Peyer's patch (tissue), 4 donors: Measurements from ENCODE around the gene TOGARAM2. TPM values are rescaled to one million over a fixed set of nuclear protein-coding genes. Genes with fewer than 3 reads are reported as not detected.

Experiments used
- DNase-seq, 3 donors: peaks; one replicate each; pipeline ENCODE4 v3.0.0-alpha.2; 2017 to 2019
- H3K27ac ChIP-seq, 4 donors: fragments of 200-600 bp; sonication (generic); one replicate each; pipeline ENCODE4 v1.5.1; 2016 to 2019
- H3K27me3 ChIP-seq, 2 donors: fragments of 200-600 bp; sonication (generic); one replicate each; pipeline ENCODE4 v1.5.1; 2019
- H3K36me3 ChIP-seq, 3 donors: fragments of 200-600 bp; sonication (generic); one replicate each; pipeline ENCODE4 v1.5.1; 2016 to 2019
- H3K4me1 ChIP-seq, 4 donors: fragments of 200-600 bp; sonication (generic); one replicate each; pipeline ENCODE4 v1.5.1; 2016 to 2019
- H3K4me3 ChIP-seq, 4 donors: fragments of 200-600 bp; sonication (generic); 1 replicate in 3 of 4; 2 replicates in 1 of 4; pipeline ENCODE4 v1.5.1; 2016 to 2019; ENCODE audit warnings: mild to moderate bottlenecking in 1 of 4
- H3K9me3 ChIP-seq, 4 donors: fragments of 200-600 bp; sonication (generic); one replicate each; pipeline ENCODE4 v1.5.1; 2016 to 2019; ENCODE audit warnings: mild to moderate bottlenecking in 1 of 4
- POLR2A ChIP-seq, 2 donors: fragments of 450-650 bp; IDR thresholded peaks; one replicate each; pipeline ENCODE4 v1.5.1; 2017; ENCODE audit warnings: antibody characterized with exemption in 2 of 2, mild to moderate bottlenecking in 2 of 2, moderate library complexity in 2 of 2
- total RNA-seq, 4 donors: library from RNA; depleted of rRNA; stranded (reverse); fragments of >200 nt; gene quantifications; one replicate each; pipeline ENCODE4 v1.1.0, GENCODE V29; 2016
- TF ChIP-seq, protein P1 (sequence below), 6 experiments: fragments of 450-650 bp in 4 of 6; fragments of 200-600 bp in 2 of 6; sonication (generic) in 1 of 6; IDR thresholded peaks; one replicate each; pipeline ENCODE4 v1.5.1; 2017 to 2019; ENCODE audit warnings: antibody characterized with exemption in 6 of 6, mild to moderate bottlenecking in 3 of 6, moderate library complexity in 1 of 6

TOGARAM2 gene
- total RNA-seq, 4 donors from 2014 or later: under 0.01 to 1.1 (median 0.22) TPM

DNA sequence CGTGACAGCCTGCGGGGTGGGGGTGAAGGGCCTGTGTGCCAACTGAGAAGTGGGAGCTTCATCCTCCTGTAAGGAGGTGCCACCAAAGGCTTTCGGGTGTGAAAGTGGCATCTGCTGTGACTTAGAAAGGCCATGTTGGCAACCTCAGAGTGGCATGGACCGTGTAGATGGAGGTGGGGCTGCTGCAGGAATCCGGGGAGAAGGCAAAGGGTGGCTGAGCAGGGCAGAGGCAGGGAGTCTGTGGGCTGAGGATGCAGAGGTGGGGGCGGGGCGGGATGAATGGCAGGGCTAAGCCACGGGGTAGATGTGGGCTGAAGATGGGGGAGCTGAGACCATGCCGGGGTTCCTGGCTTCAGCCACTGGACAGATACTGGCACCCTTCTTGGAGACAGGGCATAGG lies 28.2 kb downstream of the TOGARAM2 start:
- H3K4me3 ChIP-seq: no peak overlapping the region
- peak overlapping the region; percentile 73 to 87 (median 76) for H3K27ac ChIP-seq
- H3K9me3 ChIP-seq: no peaks in the 10 kb centered on the region
- H3K36me3 ChIP-seq: no peaks in the 10 kb centered on the region
- no peak for DNase-seq
- H3K27me3 ChIP-seq: no peaks in the 10 kb centered on the region
- TF ChIP-seq POLR2A (IDR thresholded peaks at IDR 0.05): no peak
- TF ChIP-seq, protein P1, sequence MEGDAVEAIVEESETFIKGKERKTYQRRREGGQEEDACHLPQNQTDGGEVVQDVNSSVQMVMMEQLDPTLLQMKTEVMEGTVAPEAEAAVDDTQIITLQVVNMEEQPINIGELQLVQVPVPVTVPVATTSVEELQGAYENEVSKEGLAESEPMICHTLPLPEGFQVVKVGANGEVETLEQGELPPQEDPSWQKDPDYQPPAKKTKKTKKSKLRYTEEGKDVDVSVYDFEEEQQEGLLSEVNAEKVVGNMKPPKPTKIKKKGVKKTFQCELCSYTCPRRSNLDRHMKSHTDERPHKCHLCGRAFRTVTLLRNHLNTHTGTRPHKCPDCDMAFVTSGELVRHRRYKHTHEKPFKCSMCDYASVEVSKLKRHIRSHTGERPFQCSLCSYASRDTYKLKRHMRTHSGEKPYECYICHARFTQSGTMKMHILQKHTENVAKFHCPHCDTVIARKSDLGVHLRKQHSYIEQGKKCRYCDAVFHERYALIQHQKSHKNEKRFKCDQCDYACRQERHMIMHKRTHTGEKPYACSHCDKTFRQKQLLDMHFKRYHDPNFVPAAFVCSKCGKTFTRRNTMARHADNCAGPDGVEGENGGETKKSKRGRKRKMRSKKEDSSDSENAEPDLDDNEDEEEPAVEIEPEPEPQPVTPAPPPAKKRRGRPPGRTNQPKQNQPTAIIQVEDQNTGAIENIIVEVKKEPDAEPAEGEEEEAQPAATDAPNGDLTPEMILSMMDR (IDR thresholded peaks at IDR 0.05): no peak
- peaks cover 0 to 27% (median 19%) of the 10 kb centered on the region in 4 donors for H3K4me1 ChIP-seq

DNA sequence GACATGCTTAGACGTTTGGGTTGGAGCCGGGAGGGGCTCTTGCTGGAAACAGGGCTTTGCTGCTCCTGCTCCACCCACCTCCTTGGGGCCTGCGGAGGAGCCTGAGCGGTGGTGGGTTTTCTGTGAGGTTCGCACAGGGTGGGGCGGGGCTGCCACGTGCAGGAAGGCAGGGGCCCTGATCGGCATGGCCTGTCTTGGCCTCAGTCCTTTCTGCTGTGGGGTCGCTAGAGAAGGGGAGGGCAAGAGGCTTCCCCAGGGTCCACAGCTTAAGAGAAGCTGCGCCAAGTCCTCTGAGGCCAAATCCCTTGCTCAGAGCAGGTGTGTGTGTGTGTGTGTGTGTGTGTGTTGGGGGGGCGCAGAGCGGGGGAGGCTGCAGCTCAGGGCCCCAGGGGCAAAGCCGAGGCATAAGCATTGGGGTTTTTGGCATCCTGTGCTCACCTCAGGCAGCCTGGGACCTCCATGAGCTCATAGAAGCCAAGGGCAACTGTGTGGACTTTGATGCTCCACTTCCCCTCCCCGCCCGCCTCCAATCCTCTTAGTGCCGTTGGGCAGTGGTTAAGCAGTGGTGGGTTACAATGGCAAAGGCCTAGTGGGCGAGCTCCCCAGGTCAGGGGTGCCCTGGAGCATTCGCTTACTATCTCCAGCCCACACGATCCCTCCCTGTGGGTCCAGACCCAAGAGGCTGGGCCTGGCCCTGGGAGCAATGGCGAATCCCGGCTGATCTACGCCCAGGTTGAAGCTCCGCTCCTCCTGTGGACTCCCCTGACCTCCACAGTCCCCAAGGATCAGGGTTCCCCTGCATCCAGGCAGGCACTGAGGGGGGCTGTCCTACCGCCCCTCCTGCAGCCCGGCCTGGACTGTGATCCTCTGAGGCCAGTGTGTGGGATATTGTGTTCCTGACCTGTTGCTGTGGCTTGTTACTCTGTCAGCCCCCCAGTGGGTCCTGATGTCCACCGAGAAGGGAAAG lies 28.9 kb downstream of the TOGARAM2 start:
- TF ChIP-seq, protein P1 (IDR thresholded peaks at IDR 0.05): no peak
- TF ChIP-seq POLR2A (IDR thresholded peaks at IDR 0.05): no peak
- Histone ChIP-seq H3K27me3 (no peaks in the 10 kb centered on the region), H3K4me1 (peaks cover 0 to 27% (median 22%) of the 10 kb centered on the region in 4 donors), H3K4me3 (no peak overlapping the region), H3K36me3 (no peaks in the 10 kb centered on the region), H3K9me3 (no peaks in the 10 kb centered on the region), H3K27ac (peak overlapping the region; percentile 73 to 87 (median 76))
- no peak for DNase-seq

DNA sequence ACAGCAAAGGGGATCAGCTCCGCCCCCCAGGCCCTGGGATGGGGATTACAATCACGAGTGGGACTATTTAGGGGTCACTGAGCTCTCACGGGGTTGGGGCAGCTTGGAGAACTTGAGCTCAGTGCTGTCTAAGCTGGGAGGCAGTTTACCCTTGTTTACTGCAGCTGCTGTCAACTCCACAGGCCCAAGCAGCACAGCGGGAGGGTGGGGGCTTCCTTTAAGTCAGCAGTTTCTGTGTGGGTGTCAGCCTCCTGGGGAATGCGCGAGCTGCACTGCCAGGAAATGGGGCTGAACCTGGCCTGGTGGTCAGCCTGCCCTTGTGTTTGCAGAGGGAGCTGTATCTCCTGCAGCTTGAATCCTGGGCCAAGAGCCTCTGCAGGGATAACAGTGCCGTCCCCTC lies 29.8 kb downstream of the TOGARAM2 start:
- no peak for TF ChIP-seq POLR2A (IDR thresholded peaks at IDR 0.05)
- TF ChIP-seq, protein P1 (IDR thresholded peaks at IDR 0.05): no peak
- Histone ChIP-seq H3K36me3 (no peaks in the 10 kb centered on the region), H3K4me3 (no peak overlapping the region), H3K27ac (peak overlapping the region; percentile 73 to 87 (median 76)), H3K9me3 (no peaks in the 10 kb centered on the region), H3K27me3 (no peaks in the 10 kb centered on the region), H3K4me1 (peaks cover 0 to 28% (median 24%) of the 10 kb centered on the region in 4 donors)
- peak in 2 of 3 donors; percentile 62 to 80 for DNase-seq

DNA sequence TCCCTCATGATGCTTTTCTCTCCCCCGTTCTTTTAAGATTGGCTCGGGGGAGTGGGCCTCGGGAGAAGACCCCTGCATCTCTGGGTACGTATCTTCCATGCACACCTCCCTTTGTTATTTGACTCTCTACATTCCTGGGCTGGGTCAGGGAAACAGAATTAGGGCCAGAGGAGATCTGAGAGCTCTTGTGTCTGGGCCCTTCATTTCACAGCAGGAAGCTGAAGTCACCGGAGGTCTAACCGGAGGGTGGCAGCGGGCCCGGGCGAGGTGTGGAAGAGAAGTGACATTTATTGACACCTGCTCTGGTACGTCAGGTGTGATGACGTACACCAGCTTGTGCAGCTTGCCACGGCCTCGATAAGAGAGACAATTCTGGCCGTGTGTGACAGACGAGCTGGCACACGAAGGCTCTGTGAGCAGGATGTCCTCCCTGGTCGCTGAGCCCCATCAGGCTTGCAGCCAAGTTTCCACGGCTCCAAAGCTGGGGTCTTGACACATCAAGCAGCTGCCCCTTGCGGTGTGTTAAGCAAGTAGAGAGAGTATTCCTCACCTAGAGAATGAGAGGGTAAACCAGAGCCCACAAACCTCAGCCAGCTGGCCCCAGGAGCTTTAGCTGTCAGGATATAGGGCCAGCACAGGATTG lies 30.4 kb downstream of the TOGARAM2 start:
- peak overlapping the region; percentile 73 to 87 (median 76) for H3K27ac ChIP-seq
- H3K36me3 ChIP-seq: no peaks in the 10 kb centered on the region
- DNase-seq: peak in 2 of 3 donors; percentile 80 to 92
- peaks cover 0 to 28% (median 24%) of the 10 kb centered on the region in 4 donors for H3K4me1 ChIP-seq
- H3K9me3 ChIP-seq: no peaks in the 10 kb centered on the region
- TF ChIP-seq, protein P1 (IDR thresholded peaks at IDR 0.05): no peak
- TF ChIP-seq POLR2A (IDR thresholded peaks at IDR 0.05): peak in 1 of 2 donors; percentile 45
- no peak overlapping the region for H3K4me3 ChIP-seq
- H3K27me3 ChIP-seq: no peaks in the 10 kb centered on the region

DNA sequence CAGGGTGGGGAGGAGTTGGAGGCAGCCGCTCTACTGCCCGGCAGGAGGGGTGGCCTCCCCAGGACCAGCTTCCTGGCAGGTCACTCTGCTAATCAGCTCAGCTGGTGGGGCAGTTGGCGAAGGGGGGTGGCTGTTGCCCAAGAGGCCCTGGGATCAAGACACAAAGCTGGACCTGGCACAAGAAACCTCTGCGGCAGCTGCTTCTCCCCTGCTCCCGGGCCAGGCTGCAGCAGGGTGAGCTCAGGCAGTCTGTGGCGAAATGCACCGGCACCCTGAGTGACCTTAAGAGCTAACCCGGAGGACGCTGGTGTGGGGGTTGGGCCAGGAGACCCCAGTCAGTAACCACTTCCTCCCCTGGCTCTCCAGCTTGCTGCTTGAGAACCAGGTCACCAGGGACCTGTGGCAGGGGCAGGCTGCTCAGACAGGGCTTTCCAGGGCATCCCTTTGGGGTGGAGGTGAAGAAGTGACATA lies 31.1 kb downstream of the TOGARAM2 start:
- DNase-seq: peak in 2 of 3 donors; percentile 46 to 80
- Histone ChIP-seq H3K27me3 (no peaks in the 10 kb centered on the region), H3K4me1 (peaks cover 0 to 28% (median 24%) of the 10 kb centered on the region in 4 donors), H3K27ac (peak overlapping the region; percentile 73 to 87 (median 76)), H3K36me3 (no peaks in the 10 kb centered on the region), H3K9me3 (no peaks in the 10 kb centered on the region), H3K4me3 (no peak overlapping the region)
- TF ChIP-seq POLR2A (IDR thresholded peaks at IDR 0.05): no peak
- TF ChIP-seq, protein P1 (IDR thresholded peaks at IDR 0.05): no peak
